Suprapubic skin (tissue), 3 donors: ENCODE measurements around the gene BTN3A1.

Source experiments
- EP300 ChIP-seq: sonication (generic); formaldehyde crosslinking; IDR thresholded peaks from one replicate; pipeline ENCODE4 v1.6.1; 2017; ENCODE audit warnings: antibody characterized with exemption
- TF ChIP-seq, protein P1 (sequence below), 2 donors: fragments of 200-600 bp in 1 of 2; fragments of 450-650 bp in 1 of 2; sonication (generic) in 1 of 2; IDR thresholded peaks; one replicate each; pipeline ENCODE4 v1.5.1; 2016 to 2019; ENCODE audit warnings: antibody characterized with exemption in 2 of 2, mild to moderate bottlenecking in 1 of 2, moderate library complexity in 1 of 2

DNA sequence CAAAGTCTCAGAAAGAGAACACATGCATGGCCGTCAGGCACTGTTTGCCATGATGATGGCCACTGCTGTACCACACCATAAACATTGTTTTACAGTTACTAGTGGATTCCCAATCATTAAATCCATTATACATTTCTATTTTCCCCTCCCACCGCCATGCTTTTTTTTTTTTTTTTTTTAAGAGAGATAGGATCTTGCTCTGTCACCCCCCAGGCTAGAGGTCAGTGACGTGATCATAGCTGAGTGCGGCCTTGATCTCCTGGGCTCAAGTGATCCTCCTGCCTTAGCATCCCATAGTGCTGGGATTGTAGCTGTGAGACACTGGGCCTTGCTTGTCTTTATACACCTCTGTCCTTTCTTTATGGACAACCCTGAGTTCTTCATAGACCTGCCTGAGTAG lies 33.9 kb downstream of the BTN3A1 start:
- TF ChIP-seq, protein P1, sequence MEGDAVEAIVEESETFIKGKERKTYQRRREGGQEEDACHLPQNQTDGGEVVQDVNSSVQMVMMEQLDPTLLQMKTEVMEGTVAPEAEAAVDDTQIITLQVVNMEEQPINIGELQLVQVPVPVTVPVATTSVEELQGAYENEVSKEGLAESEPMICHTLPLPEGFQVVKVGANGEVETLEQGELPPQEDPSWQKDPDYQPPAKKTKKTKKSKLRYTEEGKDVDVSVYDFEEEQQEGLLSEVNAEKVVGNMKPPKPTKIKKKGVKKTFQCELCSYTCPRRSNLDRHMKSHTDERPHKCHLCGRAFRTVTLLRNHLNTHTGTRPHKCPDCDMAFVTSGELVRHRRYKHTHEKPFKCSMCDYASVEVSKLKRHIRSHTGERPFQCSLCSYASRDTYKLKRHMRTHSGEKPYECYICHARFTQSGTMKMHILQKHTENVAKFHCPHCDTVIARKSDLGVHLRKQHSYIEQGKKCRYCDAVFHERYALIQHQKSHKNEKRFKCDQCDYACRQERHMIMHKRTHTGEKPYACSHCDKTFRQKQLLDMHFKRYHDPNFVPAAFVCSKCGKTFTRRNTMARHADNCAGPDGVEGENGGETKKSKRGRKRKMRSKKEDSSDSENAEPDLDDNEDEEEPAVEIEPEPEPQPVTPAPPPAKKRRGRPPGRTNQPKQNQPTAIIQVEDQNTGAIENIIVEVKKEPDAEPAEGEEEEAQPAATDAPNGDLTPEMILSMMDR (IDR thresholded peaks at IDR 0.05): no peak
- TF ChIP-seq EP300: no peak
